GM10266 (cell line): Measurements from ENCODE around the gene GPATCH2.
"Not testable (repeated sequence)": the region's sequence is repeated elsewhere in the genome, so short reads cannot be mapped to it uniquely, and the experiment has no call there.

ENCODE experiments used
- DNase-seq: peaks from one replicate; pipeline ENCODE4 v3.0.0; 2012; ENCODE audit errors: extremely low spot score
- TF ChIP-seq, protein P1 (sequence below): IDR thresholded peaks from 2 replicates; pipeline ENCODE4 v1.5.1; 2012; ENCODE audit warnings: mild to moderate bottlenecking, low read depth; ENCODE audit not compliant: control insufficient read depth, insufficient read depth; ENCODE audit errors: missing control alignments

GPATCH2 gene

DNA sequence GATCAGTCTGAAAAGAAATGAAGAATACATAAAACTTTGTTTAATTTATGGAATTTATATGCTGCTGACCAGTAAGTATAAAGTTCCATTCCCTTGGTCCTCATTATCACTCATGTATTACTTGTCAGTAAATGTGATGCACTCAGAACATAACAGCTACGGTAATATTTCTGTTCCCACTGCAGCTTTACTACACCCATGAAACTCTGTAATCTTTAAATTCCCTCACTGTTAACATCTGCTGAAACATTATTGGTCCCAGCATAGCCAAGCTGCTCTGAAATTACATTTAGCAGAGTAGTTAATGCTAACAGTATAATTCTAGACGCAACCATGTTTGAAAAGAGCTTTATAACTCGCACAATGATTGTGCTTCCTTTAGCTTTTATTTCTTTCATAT, 238.4 kb downstream of the GPATCH2 start:
- TF ChIP-seq, protein P1, sequence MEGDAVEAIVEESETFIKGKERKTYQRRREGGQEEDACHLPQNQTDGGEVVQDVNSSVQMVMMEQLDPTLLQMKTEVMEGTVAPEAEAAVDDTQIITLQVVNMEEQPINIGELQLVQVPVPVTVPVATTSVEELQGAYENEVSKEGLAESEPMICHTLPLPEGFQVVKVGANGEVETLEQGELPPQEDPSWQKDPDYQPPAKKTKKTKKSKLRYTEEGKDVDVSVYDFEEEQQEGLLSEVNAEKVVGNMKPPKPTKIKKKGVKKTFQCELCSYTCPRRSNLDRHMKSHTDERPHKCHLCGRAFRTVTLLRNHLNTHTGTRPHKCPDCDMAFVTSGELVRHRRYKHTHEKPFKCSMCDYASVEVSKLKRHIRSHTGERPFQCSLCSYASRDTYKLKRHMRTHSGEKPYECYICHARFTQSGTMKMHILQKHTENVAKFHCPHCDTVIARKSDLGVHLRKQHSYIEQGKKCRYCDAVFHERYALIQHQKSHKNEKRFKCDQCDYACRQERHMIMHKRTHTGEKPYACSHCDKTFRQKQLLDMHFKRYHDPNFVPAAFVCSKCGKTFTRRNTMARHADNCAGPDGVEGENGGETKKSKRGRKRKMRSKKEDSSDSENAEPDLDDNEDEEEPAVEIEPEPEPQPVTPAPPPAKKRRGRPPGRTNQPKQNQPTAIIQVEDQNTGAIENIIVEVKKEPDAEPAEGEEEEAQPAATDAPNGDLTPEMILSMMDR = no peak
- DNase-seq = no peak

DNA sequence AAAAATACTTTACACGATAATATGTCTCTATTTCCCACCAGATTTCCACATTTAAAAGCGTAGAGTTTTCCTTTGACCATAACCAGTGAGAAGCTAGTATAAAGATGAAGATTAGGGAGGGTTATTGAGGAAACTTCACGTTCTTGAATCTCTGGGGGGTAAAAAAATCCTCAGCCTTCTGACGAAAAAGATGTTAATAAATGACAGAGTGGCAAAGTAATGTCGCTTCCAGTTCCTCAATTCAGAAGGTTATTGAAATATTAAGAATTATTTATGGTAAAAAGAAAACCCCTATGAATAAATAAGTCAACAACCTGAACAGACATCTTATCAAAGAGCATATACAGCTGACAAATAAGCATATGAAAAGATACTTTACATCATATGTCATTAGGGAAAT, 241.0 kb downstream of the GPATCH2 start:
- DNase-seq = no peak
- TF ChIP-seq, protein P1 = no peak

DNA sequence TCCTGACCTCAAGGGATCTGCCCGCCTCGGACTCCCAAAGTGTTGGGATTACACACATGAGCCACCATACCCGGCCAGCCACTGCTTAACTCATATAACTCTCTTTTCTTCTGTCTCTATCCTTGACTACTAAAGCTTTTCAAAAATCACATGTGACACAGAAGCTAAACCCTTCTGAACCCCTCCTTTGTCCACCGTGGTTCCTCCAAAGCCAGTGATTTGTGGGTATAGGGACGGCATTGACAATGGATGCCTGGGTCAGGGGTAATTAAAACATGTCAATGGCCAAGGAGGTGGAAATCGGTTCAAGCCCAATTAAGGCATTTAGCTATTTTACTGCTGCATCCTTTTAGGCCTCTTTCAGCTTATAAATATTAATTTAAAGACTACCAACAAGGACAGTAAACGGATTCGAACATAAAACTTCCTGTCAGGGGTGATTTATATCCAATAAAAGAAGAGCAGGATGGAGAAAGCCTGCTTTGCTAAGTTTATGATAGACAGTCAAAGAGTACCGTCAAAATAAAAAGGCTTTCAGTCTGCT, 242.3 kb downstream of the GPATCH2 start:
- DNase-seq = no peak
- TF ChIP-seq, protein P1 = no peak

DNA sequence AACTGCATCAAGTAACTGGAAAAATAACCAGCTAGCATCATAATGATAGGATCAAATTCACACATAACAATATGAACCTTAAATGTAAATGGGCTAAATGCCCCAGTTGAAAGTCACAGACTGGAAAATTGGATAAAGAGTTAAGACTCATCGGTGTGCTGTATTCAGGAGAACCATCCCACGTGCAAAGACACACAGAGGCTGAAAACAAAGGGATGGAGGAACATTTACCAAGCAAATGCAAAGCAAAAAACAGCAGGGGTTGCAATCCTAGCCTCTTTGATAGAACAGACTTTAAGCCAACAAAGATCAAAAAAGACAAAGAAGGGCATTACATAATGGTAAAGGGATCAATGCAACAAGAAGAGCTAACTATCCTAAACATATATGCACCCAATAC, 249.1 kb downstream of the GPATCH2 start:
- DNase-seq = not testable (repeated sequence)

DNA sequence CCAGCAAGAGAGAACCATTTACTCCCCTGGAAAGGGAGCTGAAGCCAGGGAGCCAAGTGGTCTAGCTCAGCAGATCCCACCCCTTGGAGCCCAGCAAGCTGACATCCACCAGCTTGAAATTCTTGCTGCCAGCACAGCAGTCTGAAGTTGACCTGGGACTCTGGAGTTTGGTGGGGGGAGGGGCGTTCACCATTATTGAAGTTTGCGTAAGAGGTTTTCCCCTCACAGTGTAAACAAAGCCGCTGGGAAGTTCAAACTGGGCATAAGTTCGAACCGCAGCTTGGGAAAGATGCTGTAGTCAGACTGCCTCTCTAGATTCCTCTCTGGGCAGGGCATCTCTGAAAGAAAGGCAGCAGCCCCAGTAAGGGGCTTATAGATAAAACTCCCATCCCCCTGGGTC, 251.1 kb downstream of the GPATCH2 start:
- DNase-seq = not testable (repeated sequence)

DNA sequence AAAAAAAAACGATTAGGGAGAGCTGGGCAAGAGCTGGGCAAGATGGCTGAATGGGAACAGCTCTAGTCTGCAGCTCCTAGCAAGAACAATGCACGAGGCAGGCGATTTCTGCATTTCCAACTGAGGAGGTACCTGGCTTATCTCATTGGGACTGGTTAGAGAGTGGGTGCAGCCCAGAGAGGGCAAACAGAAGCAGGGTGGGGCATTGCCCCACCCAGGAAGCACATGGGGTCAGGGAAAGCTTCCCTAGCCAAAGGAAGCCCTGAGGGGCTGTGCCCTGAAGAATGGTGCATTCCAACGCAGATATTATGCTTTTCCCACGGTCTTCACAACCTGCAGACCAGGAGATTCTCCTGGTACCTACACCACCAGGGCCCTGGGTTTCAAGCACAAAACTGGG, 251.6 kb downstream of the GPATCH2 start:
- TF ChIP-seq, protein P1 = no peak

More for the DNA sequence above, 251.6 kb downstream of the GPATCH2 start:
- no peak for DNase-seq
